PFSK-1 (cell line): ENCODE measurements around the gene OPCML.

Source experiments
- POLR2AphosphoS5 ChIP-seq: IDR thresholded peaks from 2 replicates; pipeline ENCODE4 v1.6.1; 2012; ENCODE audit warnings: low read depth, mild to moderate bottlenecking, control low read depth, low read length, moderate library complexity
- REST ChIP-seq, 2 experiments: IDR thresholded peaks; 2 replicates each; pipeline versions ENCODE4 v1.6.1 to v1.8.0; 2011 to 2012; ENCODE audit warnings: low read depth in 2 of 2, low read length in 2 of 2, control low read depth in 1 of 2, inconsistent platforms in 1 of 2, mild to moderate bottlenecking in 1 of 2, moderate library complexity in 1 of 2; ENCODE audit not compliant: insufficient read depth in 1 of 2
- SIN3A ChIP-seq: IDR thresholded peaks from 2 replicates; pipeline ENCODE4 v1.6.1; 2012; ENCODE audit warnings: mild to moderate bottlenecking, low read length, moderate library complexity, borderline replicate concordance; ENCODE audit not compliant: insufficient read depth
- TAF1 ChIP-seq: IDR thresholded peaks from 2 replicates; pipeline ENCODE4 v1.6.1; 2012; ENCODE audit warnings: low read length, control low read depth, borderline replicate concordance; ENCODE audit not compliant: insufficient read depth

GRCh38 chr11:132763503-132763902 lies 768.8 kb downstream of the OPCML start:
- no peak for TF ChIP-seq REST (IDR thresholded peaks at IDR 0.05; ENCODE audit: insufficient read depth in 1 of 2, low read depth in 2 of 2, low read length in 2 of 2)
- no peak for TF ChIP-seq POLR2AphosphoS5
- no peak for TF ChIP-seq TAF1
- TF ChIP-seq SIN3A, result no peak
